Liver (tissue), 3 donors: ENCODE results near the gene KCNG3.

Source experiments
- JUND ChIP-seq, 2 donors: IDR thresholded peaks; 2 replicates each; pipeline ENCODE4 v1.6.1; 2016; ENCODE audit warnings: antibody characterized with exemption in 2 of 2
- MAX ChIP-seq: IDR thresholded peaks from 2 replicates; pipeline ENCODE4 v1.6.1; 2016; ENCODE audit warnings: antibody characterized with exemption
- REST ChIP-seq: IDR thresholded peaks from 2 replicates; pipeline ENCODE4 v1.6.1; 2016; ENCODE audit warnings: antibody characterized with exemption, mild to moderate bottlenecking
- ZBTB33 ChIP-seq: IDR thresholded peaks from 2 replicates; pipeline ENCODE4 v1.6.1; 2016; ENCODE audit warnings: antibody characterized with exemption
- TF ChIP-seq, protein P1 (sequence below): fragments of 150-350 bp; IDR thresholded peaks from 2 replicates; pipeline ENCODE4 v1.5.1; 2017; ENCODE audit warnings: improper control_type of control experiment, low read depth, low read length; ENCODE audit not compliant: missing input control
- donor health status: healthy.
- donor health status: healthy.

- no peak for TF ChIP-seq ZBTB33
- TF ChIP-seq, protein P1, sequence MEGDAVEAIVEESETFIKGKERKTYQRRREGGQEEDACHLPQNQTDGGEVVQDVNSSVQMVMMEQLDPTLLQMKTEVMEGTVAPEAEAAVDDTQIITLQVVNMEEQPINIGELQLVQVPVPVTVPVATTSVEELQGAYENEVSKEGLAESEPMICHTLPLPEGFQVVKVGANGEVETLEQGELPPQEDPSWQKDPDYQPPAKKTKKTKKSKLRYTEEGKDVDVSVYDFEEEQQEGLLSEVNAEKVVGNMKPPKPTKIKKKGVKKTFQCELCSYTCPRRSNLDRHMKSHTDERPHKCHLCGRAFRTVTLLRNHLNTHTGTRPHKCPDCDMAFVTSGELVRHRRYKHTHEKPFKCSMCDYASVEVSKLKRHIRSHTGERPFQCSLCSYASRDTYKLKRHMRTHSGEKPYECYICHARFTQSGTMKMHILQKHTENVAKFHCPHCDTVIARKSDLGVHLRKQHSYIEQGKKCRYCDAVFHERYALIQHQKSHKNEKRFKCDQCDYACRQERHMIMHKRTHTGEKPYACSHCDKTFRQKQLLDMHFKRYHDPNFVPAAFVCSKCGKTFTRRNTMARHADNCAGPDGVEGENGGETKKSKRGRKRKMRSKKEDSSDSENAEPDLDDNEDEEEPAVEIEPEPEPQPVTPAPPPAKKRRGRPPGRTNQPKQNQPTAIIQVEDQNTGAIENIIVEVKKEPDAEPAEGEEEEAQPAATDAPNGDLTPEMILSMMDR, result no peak
- no peak for TF ChIP-seq JUND (IDR thresholded peaks at IDR 0.05)
- no peak for TF ChIP-seq REST
- TF ChIP-seq MAX, result no peak
Observed at GRCh38 chr2:42495611-42496010, 1.8 kb upstream of the KCNG3 start.
